Neural cell (in vitro differentiated cells): ENCODE measurements around the gene MED13L.

ENCODE experiments used
- EZH2 ChIP-seq: fragments of 200-600, 300-800 bp; shearing (Covaris generic), sonication (generic); IDR thresholded peaks from 2 replicates; pipeline ENCODE4 v1.6.1; 2014; ENCODE audit warnings: antibody characterized with exemption, low read length, borderline replicate concordance, mild to moderate bottlenecking; ENCODE audit not compliant: insufficient read depth, poor library complexity, severe bottlenecking
- TF ChIP-seq, protein P1 (sequence below): fragments of 450-650 bp; IDR thresholded peaks from 2 replicates; pipeline ENCODE4 v1.5.1; 2014; ENCODE audit warnings: antibody characterized with exemption, mild to moderate bottlenecking, moderate library complexity; ENCODE audit not compliant: poor library complexity, severe bottlenecking

GRCh38 chr12:115998119-115998633, 279.3 kb downstream of the MED13L start:
- TF ChIP-seq EZH2, result no peak
- TF ChIP-seq, protein P1, sequence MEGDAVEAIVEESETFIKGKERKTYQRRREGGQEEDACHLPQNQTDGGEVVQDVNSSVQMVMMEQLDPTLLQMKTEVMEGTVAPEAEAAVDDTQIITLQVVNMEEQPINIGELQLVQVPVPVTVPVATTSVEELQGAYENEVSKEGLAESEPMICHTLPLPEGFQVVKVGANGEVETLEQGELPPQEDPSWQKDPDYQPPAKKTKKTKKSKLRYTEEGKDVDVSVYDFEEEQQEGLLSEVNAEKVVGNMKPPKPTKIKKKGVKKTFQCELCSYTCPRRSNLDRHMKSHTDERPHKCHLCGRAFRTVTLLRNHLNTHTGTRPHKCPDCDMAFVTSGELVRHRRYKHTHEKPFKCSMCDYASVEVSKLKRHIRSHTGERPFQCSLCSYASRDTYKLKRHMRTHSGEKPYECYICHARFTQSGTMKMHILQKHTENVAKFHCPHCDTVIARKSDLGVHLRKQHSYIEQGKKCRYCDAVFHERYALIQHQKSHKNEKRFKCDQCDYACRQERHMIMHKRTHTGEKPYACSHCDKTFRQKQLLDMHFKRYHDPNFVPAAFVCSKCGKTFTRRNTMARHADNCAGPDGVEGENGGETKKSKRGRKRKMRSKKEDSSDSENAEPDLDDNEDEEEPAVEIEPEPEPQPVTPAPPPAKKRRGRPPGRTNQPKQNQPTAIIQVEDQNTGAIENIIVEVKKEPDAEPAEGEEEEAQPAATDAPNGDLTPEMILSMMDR, result peak; percentile 80
